Thyroid gland (tissue), 4 donors: ENCODE data around the gene E4F1. TPM values are rescaled to one million over a fixed set of nuclear protein-coding genes. Genes with fewer than 3 reads are reported as not detected.

Experiments
- DNase-seq, 2 donors: peaks; one replicate each; pipeline ENCODE4 v3.0.0-alpha.2; 2019
- H3K27ac ChIP-seq, 3 donors: fragments of 200-600 bp; sonication (generic); 1 replicate in 2 of 3; 2 replicates in 1 of 3; pipeline ENCODE4 v1.5.1; 2016 to 2019; ENCODE audit warnings: mild to moderate bottlenecking in 1 of 3, moderate library complexity in 1 of 3
- H3K27me3 ChIP-seq: fragments of 200-600 bp; sonication (generic); one replicate; pipeline ENCODE4 v1.5.1; 2019
- H3K36me3 ChIP-seq, 2 donors: fragments of 200-600 bp; sonication (generic); one replicate each; pipeline ENCODE4 v1.5.1; 2016 to 2019
- H3K4me1 ChIP-seq, 2 donors: fragments of 200-600 bp; sonication (generic); one replicate each; pipeline ENCODE4 v1.5.1; 2017 to 2019
- H3K4me3 ChIP-seq, 3 donors: fragments of 200-600 bp; sonication (generic); replicated peaks in 1 of 3; 1 replicate in 2 of 3; 2 replicates in 1 of 3; pipeline ENCODE4 v1.5.1; 2016; ENCODE audit warnings: mild to moderate bottlenecking in 1 of 3
- H3K9me3 ChIP-seq: fragments of 200-600 bp; sonication (generic); one replicate; pipeline ENCODE4 v1.5.1; 2017
- POLR2A ChIP-seq, 2 donors: fragments of 450-650 bp; IDR thresholded peaks; one replicate each; pipeline ENCODE4 v1.6.1; 2017; ENCODE audit warnings: antibody characterized with exemption in 2 of 2, mild to moderate bottlenecking in 2 of 2, moderate library complexity in 1 of 2
- WGBS, 2 donors: methylation state at CpG; one replicate each; pipeline ENCODE4 v1.1.5; 2017; 5-methylcytosine and 5-hydroxymethylcytosine counted together
- intact Hi-C: fragments of 100-400 bp; cut with DNase I; formaldehyde crosslinking; loops from one replicate; pipeline ENCODE4 v1.15.1; 2023
- total RNA-seq, 4 donors: library from RNA; depleted of rRNA; stranded (reverse); fragments of >200 nt; gene quantifications; one replicate each; pipeline ENCODE4 v1.2.3, GENCODE V29; 2016
- TF ChIP-seq, protein P1 (sequence below), 6 experiments: fragments of 200-600 bp in 3 of 6; fragments of 450-650 bp in 3 of 6; sonication (generic) in 3 of 6; IDR thresholded peaks; one replicate each; pipeline ENCODE4 v1.5.1; 2016 to 2019; ENCODE audit warnings: antibody characterized with exemption in 6 of 6, mild to moderate bottlenecking in 2 of 6, inconsistent platforms in 1 of 6, moderate library complexity in 1 of 6

E4F1 gene
- total RNA-seq, 4 donors from 2014 or later: 35.3 to 55.7 (median 41.3) TPM

DNA sequence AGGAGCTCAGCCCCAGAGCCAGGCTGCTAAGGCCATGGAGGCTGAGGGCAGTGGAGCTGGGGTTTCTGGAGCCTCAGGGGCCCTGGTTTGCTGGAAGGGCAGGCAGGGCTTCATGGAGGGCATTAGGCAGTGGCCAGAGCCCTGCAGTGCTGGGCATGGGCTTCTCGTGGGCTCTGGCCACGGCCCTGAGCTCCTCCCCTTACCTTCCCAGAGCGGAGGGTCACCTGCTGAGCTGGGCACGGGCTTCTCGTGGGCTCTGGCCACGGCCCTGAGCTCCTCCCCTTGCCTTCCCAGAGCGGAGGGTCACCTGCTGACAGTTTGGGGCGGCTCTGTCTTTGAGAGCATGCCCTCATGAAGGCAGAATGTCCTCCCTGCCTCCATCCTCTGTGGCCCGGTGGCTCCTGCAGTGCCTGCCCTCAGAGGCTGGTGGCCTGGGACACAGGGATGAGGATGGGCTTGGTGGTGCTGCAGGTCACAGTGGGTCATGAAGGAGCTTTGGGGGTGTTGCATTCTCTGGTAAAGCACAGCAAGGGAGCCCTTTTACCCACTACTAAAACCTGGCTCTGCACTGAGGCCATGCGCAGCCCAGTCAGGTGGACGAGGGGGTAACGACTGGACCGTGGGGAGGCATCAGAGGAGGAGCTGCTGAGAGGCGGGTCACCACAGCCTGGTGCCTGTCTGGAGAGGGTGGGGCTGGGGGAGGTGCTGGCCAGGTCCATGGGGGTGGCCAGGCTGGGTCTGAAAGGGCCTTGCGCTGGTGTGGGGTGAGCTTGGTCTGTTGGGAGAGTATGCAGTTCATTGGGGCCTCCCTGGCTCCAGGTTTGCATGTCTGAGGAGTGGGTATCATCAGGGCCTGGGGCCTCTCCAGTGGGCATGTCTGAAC is 47.4 kb downstream of the E4F1 start:
- H3K27me3 ChIP-seq: no peaks in the 10 kb centered on the region
- no peak overlapping the region for H3K27ac ChIP-seq
- H3K36me3 ChIP-seq: peaks cover 0 to under 1% of the 10 kb centered on the region in 2 donors
- no peak for TF ChIP-seq POLR2A (IDR thresholded peaks at IDR 0.05)
- TF ChIP-seq, protein P1, sequence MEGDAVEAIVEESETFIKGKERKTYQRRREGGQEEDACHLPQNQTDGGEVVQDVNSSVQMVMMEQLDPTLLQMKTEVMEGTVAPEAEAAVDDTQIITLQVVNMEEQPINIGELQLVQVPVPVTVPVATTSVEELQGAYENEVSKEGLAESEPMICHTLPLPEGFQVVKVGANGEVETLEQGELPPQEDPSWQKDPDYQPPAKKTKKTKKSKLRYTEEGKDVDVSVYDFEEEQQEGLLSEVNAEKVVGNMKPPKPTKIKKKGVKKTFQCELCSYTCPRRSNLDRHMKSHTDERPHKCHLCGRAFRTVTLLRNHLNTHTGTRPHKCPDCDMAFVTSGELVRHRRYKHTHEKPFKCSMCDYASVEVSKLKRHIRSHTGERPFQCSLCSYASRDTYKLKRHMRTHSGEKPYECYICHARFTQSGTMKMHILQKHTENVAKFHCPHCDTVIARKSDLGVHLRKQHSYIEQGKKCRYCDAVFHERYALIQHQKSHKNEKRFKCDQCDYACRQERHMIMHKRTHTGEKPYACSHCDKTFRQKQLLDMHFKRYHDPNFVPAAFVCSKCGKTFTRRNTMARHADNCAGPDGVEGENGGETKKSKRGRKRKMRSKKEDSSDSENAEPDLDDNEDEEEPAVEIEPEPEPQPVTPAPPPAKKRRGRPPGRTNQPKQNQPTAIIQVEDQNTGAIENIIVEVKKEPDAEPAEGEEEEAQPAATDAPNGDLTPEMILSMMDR (IDR thresholded peaks at IDR 0.05): no peak
- H3K4me1 ChIP-seq: peaks cover 11 to 16% of the 10 kb centered on the region in 2 donors
- intact Hi-C loops: no loop called here
- H3K4me3 ChIP-seq: no peak overlapping the region
- DNase-seq: no peak
- WGBS, 2 donors: 66 to 85% methylated on average over 6 to 9 of the region's 15 CpGs
- H3K9me3 ChIP-seq: no peaks in the 10 kb centered on the region

DNA sequence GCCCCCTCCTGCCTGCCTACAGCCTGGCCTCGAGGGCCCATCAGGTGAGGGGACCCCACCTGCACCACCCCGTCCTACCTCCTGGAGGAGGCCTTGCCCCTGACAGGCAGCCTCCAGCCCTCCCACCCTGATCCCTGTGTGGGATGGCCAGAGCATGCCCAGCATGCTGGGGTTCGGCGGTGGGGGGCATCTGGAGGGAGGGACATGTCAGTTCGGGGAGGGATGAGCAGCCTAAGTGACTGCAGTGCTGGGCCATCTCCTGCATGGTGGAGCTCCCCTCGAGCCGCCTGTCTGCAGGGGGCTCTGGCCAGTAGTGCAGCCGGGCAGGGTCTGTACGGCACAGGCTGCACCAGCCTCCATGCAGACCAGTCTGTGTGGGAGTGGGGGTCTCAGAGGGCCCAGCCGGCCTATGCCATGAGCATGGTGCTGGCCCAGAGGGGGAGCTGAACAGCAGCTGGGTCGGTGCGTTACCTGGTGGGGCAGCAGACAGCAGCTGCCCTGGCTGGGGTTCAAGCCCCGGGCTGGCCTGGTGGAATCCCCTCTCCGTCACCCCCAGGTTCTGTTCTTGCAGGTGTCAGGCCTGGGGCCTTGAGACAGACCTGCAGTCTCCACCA is 48.6 kb downstream of the E4F1 start:
- TF ChIP-seq, protein P1 (IDR thresholded peaks at IDR 0.05): no peak
- TF ChIP-seq POLR2A (IDR thresholded peaks at IDR 0.05): no peak
- intact Hi-C loops: no loop called here
- no peaks in the 10 kb centered on the region for H3K27me3 ChIP-seq
- no peaks in the 10 kb centered on the region for H3K9me3 ChIP-seq
- peaks cover 7 to 11% of the 10 kb centered on the region in 2 donors for H3K4me1 ChIP-seq
- DNase-seq: no peak
- peaks cover 3 to 11% of the 10 kb centered on the region in 2 donors for H3K36me3 ChIP-seq
- no peak overlapping the region for H3K27ac ChIP-seq
- 93% methylated on average over 5 of the region's 14 CpGs; no CpG with 5 or more reads in 1 of the 2 donors for WGBS, 2 donors
- H3K4me3 ChIP-seq: no peak overlapping the region

DNA sequence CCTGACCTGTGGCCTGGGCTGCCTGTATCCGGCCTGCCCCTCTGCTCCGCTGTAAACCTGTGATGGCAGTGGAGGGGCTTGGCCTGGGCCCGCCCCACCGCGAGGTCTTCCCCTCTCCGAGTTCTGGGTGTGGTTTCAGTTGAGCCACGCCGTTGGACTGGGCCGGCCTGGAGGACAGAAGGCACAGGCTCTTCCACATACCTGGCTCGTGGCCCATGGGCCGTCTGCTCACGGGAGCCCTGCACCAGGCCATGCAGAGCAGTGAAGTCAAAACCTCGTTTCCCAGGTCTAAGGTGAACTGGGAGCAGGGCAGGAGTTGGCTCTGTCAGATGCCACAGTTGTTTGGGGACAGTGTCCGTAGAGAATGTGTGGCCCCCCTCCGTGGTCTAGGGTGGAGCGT is 50.1 kb downstream of the E4F1 start:
- peaks cover 3 to 18% of the 10 kb centered on the region in 2 donors for H3K36me3 ChIP-seq
- no peak for TF ChIP-seq POLR2A (IDR thresholded peaks at IDR 0.05)
- TF ChIP-seq, protein P1 (IDR thresholded peaks at IDR 0.05): no peak
- intact Hi-C loops: no loop called here
- H3K27me3 ChIP-seq: no peaks in the 10 kb centered on the region
- DNase-seq: no peak
- no peak overlapping the region for H3K4me3 ChIP-seq
- H3K27ac ChIP-seq: no peak overlapping the region
- no peaks in the 10 kb centered on the region for H3K9me3 ChIP-seq
- 87 to 94% methylated on average over 5 to 6 of the region's 16 CpGs for WGBS, 2 donors
- H3K4me1 ChIP-seq: peaks cover 7 to 11% of the 10 kb centered on the region in 2 donors

DNA sequence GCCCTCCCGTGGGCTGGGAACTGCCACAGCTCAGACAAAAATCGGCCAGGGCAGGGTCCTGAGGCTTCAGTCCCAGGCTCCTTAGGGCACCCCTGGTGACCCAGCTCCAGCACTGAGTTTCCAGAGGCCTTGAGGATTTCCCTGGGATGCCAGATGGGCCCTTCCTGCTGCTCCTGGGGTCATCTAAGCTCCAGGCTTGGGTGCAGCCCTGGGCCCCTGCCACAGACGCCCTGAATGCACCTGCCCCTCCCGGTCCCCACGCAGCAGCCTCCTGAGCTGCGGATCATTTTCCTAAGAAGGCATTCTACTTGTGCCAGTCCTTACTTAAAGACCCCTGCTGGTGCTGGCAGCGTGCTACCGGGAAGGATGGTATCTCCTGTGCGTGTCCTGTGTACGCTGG is 50.5 kb downstream of the E4F1 start:
- no peaks in the 10 kb centered on the region for H3K27me3 ChIP-seq
- DNase-seq: no peak
- no peak overlapping the region for H3K27ac ChIP-seq
- H3K4me3 ChIP-seq: no peak overlapping the region
- H3K36me3 ChIP-seq: peaks cover 3 to 18% of the 10 kb centered on the region in 2 donors
- intact Hi-C loops: no loop called here
- 86 to 93% methylated on average over 6 to 8 of the region's 10 CpGs for WGBS, 2 donors
- TF ChIP-seq, protein P1 (IDR thresholded peaks at IDR 0.05): no peak
- TF ChIP-seq POLR2A (IDR thresholded peaks at IDR 0.05): no peak
- peaks cover 7 to 9% of the 10 kb centered on the region in 2 donors for H3K4me1 ChIP-seq
- H3K9me3 ChIP-seq: no peaks in the 10 kb centered on the region
